ENCODE data around the gene TMEM272. TPM values are rescaled to one million over a fixed set of nuclear protein-coding genes. Genes with fewer than 3 reads are reported as not detected.

The TMEM272 gene
- total and polyA plus RNA-seq, 9 of the 15 experiments (the other 6 are each of a cell fraction or from before 2014, with no cell fraction given): 0.04 to 0.16 (median 0.06) TPM; not detected in 2

- TF ChIP-seq, protein P1, sequence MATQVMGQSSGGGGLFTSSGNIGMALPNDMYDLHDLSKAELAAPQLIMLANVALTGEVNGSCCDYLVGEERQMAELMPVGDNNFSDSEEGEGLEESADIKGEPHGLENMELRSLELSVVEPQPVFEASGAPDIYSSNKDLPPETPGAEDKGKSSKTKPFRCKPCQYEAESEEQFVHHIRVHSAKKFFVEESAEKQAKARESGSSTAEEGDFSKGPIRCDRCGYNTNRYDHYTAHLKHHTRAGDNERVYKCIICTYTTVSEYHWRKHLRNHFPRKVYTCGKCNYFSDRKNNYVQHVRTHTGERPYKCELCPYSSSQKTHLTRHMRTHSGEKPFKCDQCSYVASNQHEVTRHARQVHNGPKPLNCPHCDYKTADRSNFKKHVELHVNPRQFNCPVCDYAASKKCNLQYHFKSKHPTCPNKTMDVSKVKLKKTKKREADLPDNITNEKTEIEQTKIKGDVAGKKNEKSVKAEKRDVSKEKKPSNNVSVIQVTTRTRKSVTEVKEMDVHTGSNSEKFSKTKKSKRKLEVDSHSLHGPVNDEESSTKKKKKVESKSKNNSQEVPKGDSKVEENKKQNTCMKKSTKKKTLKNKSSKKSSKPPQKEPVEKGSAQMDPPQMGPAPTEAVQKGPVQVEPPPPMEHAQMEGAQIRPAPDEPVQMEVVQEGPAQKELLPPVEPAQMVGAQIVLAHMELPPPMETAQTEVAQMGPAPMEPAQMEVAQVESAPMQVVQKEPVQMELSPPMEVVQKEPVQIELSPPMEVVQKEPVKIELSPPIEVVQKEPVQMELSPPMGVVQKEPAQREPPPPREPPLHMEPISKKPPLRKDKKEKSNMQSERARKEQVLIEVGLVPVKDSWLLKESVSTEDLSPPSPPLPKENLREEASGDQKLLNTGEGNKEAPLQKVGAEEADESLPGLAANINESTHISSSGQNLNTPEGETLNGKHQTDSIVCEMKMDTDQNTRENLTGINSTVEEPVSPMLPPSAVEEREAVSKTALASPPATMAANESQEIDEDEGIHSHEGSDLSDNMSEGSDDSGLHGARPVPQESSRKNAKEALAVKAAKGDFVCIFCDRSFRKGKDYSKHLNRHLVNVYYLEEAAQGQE (IDR thresholded peaks at IDR 0.05; ENCODE audit: borderline replicate concordance): peak; percentile 27; the same call in 1 of the 2 replicates
- TF ChIP-seq, protein P1 (CRISPR knock-in tag; IDR thresholded peaks at IDR 0.05; ENCODE audit: low read depth): no peak
- TF ChIP-seq, protein P2, sequence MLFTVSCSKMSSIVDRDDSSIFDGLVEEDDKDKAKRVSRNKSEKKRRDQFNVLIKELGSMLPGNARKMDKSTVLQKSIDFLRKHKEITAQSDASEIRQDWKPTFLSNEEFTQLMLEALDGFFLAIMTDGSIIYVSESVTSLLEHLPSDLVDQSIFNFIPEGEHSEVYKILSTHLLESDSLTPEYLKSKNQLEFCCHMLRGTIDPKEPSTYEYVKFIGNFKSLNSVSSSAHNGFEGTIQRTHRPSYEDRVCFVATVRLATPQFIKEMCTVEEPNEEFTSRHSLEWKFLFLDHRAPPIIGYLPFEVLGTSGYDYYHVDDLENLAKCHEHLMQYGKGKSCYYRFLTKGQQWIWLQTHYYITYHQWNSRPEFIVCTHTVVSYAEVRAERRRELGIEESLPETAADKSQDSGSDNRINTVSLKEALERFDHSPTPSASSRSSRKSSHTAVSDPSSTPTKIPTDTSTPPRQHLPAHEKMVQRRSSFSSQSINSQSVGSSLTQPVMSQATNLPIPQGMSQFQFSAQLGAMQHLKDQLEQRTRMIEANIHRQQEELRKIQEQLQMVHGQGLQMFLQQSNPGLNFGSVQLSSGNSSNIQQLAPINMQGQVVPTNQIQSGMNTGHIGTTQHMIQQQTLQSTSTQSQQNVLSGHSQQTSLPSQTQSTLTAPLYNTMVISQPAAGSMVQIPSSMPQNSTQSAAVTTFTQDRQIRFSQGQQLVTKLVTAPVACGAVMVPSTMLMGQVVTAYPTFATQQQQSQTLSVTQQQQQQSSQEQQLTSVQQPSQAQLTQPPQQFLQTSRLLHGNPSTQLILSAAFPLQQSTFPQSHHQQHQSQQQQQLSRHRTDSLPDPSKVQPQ (CRISPR knock-in tag; IDR thresholded peaks at IDR 0.05; ENCODE audit: borderline replicate concordance): no peak
- TF ChIP-seq DDX20 (tag; IDR thresholded peaks at IDR 0.05; ENCODE audit: low read depth): peak; percentile 63; the same call in 1 of the 2 replicates
- TF ChIP-seq TBP (optimal IDR thresholded peaks at IDR 0.05; ENCODE audit: low read depth, low read length): no peak
- peak; percentile 32; the same call in 1 of the 2 replicates for TF ChIP-seq PYGO2 (tag; IDR thresholded peaks at IDR 0.05)
- TF ChIP-seq, protein P3, sequence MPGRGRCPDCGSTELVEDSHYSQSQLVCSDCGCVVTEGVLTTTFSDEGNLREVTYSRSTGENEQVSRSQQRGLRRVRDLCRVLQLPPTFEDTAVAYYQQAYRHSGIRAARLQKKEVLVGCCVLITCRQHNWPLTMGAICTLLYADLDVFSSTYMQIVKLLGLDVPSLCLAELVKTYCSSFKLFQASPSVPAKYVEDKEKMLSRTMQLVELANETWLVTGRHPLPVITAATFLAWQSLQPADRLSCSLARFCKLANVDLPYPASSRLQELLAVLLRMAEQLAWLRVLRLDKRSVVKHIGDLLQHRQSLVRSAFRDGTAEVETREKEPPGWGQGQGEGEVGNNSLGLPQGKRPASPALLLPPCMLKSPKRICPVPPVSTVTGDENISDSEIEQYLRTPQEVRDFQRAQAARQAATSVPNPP (IDR thresholded peaks at IDR 0.05; ENCODE audit: borderline replicate concordance, insufficient read depth, insufficient read length): no peak
- TF ChIP-seq MYNN (IDR thresholded peaks at IDR 0.05): no peak
- no peak for TF ChIP-seq MYNN (CRISPR knock-in tag; IDR thresholded peaks at IDR 0.05)
- TF ChIP-seq ZNF384 (IDR thresholded peaks at IDR 0.05; ENCODE audit: low read depth, low read length): 0 out of 2 replicates have a peak, but pooled peaks have one; percentile 18
- no peak for TF ChIP-seq EZH2 (IDR thresholded peaks at IDR 0.05; ENCODE audit: borderline replicate concordance, low read depth, low read length)
- peak; percentile 58; the same call in 1 of the 2 replicates for TF ChIP-seq TEAD4 (IDR thresholded peaks at IDR 0.05; ENCODE audit: low read length)
- TF ChIP-seq TEAD4 (CRISPR knock-in tag; IDR thresholded peaks at IDR 0.05; ENCODE audit: borderline replicate concordance): no peak
- peak; percentile 92 for TF ChIP-seq ZBTB17 (CRISPR knock-in tag; IDR thresholded peaks at IDR 0.05)
- TF ChIP-seq ESRRB (CRISPR knock-in tag; IDR thresholded peaks at IDR 0.05; ENCODE audit: borderline replicate concordance): no peak
- TF ChIP-seq ZNF134 (CRISPR knock-in tag; conservative IDR thresholded peaks at IDR 0.05): no peak
These were observed 11.2 kb upstream of the TMEM272 start (continued) for GRCh38 chr13:51856027-51856736.
